Liver (tissue), 9 donors: Measurements from ENCODE around the gene FGF14. TPM values are rescaled to one million over a fixed set of nuclear protein-coding genes. Genes with fewer than 3 reads are reported as not detected.

Experiments
- DNase-seq: peaks from one replicate; pipeline ENCODE4 v3.0.0-alpha.2; 2017; ENCODE audit warnings: low spot score
- H3K27ac ChIP-seq, 2 donors: one replicate each; pipeline ENCODE4 v1.7.0; 2013; ENCODE audit warnings: inconsistent platforms in 2 of 2, low read length in 2 of 2, control low read depth in 1 of 2, low read depth in 1 of 2, mild to moderate bottlenecking in 1 of 2
- H3K27me3 ChIP-seq, 4 donors: one replicate each; pipeline versions ENCODE4 v1.6.1 to v1.7.0; 2013; ENCODE audit warnings: low read length in 3 of 4, inconsistent platforms in 1 of 4, mild to moderate bottlenecking in 1 of 4, moderate library complexity in 1 of 4; ENCODE audit not compliant: control insufficient read depth in 4 of 4, insufficient read depth in 4 of 4
- H3K36me3 ChIP-seq, 4 donors: one replicate each; pipeline versions ENCODE4 v1.6.1 to v1.7.0; 2013; ENCODE audit warnings: low read length in 3 of 4, mild to moderate bottlenecking in 3 of 4, low read depth in 1 of 4, moderate library complexity in 1 of 4; ENCODE audit not compliant: control insufficient read depth in 4 of 4, insufficient read depth in 3 of 4
- H3K4me1 ChIP-seq, 4 donors: one replicate each; pipeline versions ENCODE4 v1.6.1 to v1.7.0; 2013; ENCODE audit warnings: low read length in 3 of 4, mild to moderate bottlenecking in 3 of 4, moderate library complexity in 1 of 4; ENCODE audit not compliant: control insufficient read depth in 4 of 4, insufficient read depth in 4 of 4
- H3K4me3 ChIP-seq, 3 donors: one replicate each; pipeline versions ENCODE4 v1.6.1 to v1.7.0; 2013; ENCODE audit warnings: low read length in 3 of 3, control low read depth in 1 of 3, low read depth in 1 of 3, mild to moderate bottlenecking in 1 of 3
- H3K9ac ChIP-seq, 2 donors: one replicate each; pipeline ENCODE4 v1.7.0; 2013; ENCODE audit warnings: low read length in 2 of 2, mild to moderate bottlenecking in 2 of 2, moderate library complexity in 2 of 2, control low read depth in 1 of 2, low read depth in 1 of 2
- H3K9me3 ChIP-seq, 4 donors: one replicate each; pipeline versions ENCODE4 v1.6.1 to v1.7.0; 2013; ENCODE audit warnings: low read length in 3 of 4; ENCODE audit not compliant: control insufficient read depth in 4 of 4
- ATF3 ChIP-seq: IDR thresholded peaks from 2 replicates; pipeline ENCODE4 v1.6.1; 2016; ENCODE audit warnings: antibody characterized with exemption
- CTCF ChIP-seq: fragments of 150-350 bp; IDR thresholded peaks from 2 replicates; pipeline ENCODE4 v1.5.1; 2017; ENCODE audit warnings: improper control_type of control experiment, low read depth, low read length; ENCODE audit not compliant: missing input control
- EGR1 ChIP-seq, 2 donors: IDR thresholded peaks; 2 replicates each; pipeline ENCODE4 v1.6.1; 2016 to 2018; ENCODE audit warnings: antibody characterized with exemption in 2 of 2, low read depth in 2 of 2
- FOXA1 ChIP-seq: IDR thresholded peaks from 2 replicates; pipeline ENCODE4 v1.6.1; 2016; ENCODE audit warnings: antibody characterized with exemption
- FOXA2 ChIP-seq: IDR thresholded peaks from 2 replicates; pipeline ENCODE4 v1.6.1; 2016; ENCODE audit warnings: antibody characterized with exemption
- GABPA ChIP-seq, 2 donors: IDR thresholded peaks in 1 of 2; conservative IDR thresholded peaks in 1 of 2; 2 replicates each; pipeline ENCODE4 v1.6.1; 2016; ENCODE audit warnings: antibody characterized with exemption in 2 of 2, mild to moderate bottlenecking in 1 of 2, moderate library complexity in 1 of 2
- HNF4A ChIP-seq, 2 donors: conservative IDR thresholded peaks; 2 replicates each; pipeline ENCODE4 v1.6.1; 2016; ENCODE audit warnings: antibody characterized with exemption in 2 of 2, mild to moderate bottlenecking in 2 of 2
- HNF4G ChIP-seq: IDR thresholded peaks from 2 replicates; pipeline ENCODE4 v1.6.1; 2016; ENCODE audit warnings: antibody characterized with exemption
- JUND ChIP-seq, 2 donors: IDR thresholded peaks; 2 replicates each; pipeline ENCODE4 v1.6.1; 2016; ENCODE audit warnings: antibody characterized with exemption in 2 of 2
- RAD21 ChIP-seq, 2 donors: IDR thresholded peaks; 2 replicates each; pipeline ENCODE4 v1.6.1; 2016; ENCODE audit warnings: antibody characterized with exemption in 2 of 2, mild to moderate bottlenecking in 2 of 2
- RXRA ChIP-seq, 2 donors: IDR thresholded peaks; 2 replicates each; pipeline ENCODE4 v1.6.1; 2017 to 2018; ENCODE audit warnings: antibody characterized with exemption in 2 of 2, mild to moderate bottlenecking in 1 of 2
- SP1 ChIP-seq: IDR thresholded peaks from 2 replicates; pipeline ENCODE4 v1.6.1; 2018; ENCODE audit warnings: antibody characterized with exemption, mild to moderate bottlenecking
- TAF1 ChIP-seq: conservative IDR thresholded peaks from 2 replicates; pipeline ENCODE4 v1.6.1; 2016; ENCODE audit warnings: antibody characterized with exemption, mild to moderate bottlenecking
- YY1 ChIP-seq: IDR thresholded peaks from 2 replicates; pipeline ENCODE4 v1.6.1; 2016; ENCODE audit warnings: antibody characterized with exemption, mild to moderate bottlenecking
- ZBTB33 ChIP-seq: IDR thresholded peaks from 2 replicates; pipeline ENCODE4 v1.6.1; 2016; ENCODE audit warnings: antibody characterized with exemption
- WGBS: extraction: QIAGEN DNeasy Blood & Tissue Kit; methylation state at CpG from one replicate; pipeline ENCODE4 v1.1.7; 2013; 5-methylcytosine and 5-hydroxymethylcytosine counted together
- polyA plus RNA-seq, 2 donors: library from polyadenylated mRNA; stranded (reverse) in 1 of 2; unstranded in 1 of 2; fragments of 200-250 nt in 1 of 2; fragments of >200 nt in 1 of 2; fragmentation: Nextera tagmentation in 1 of 2; extraction: Ambion mirVana in 1 of 2; gene quantifications; one replicate each; pipeline versions ENCODE4 v1.2.1 to v1.2.3, GENCODE V29; 2013 to 2015
- total RNA-seq, 2 donors: library from RNA; depleted of rRNA; stranded (reverse); fragments of >200 nt; gene quantifications; one replicate each; pipeline ENCODE4 v1.2.3, GENCODE V29; 2014
- TF ChIP-seq, protein P1 (sequence below): IDR thresholded peaks from 2 replicates; pipeline ENCODE4 v1.6.1; 2016; ENCODE audit warnings: antibody characterized with exemption, mild to moderate bottlenecking
- TF ChIP-seq, protein P2 (sequence below): IDR thresholded peaks from 2 replicates; pipeline ENCODE4 v1.6.1; 2016; ENCODE audit warnings: antibody characterized with exemption
- donor health status: healthy.
- donor health status: healthy.
- donor health status: healthy.
- donor health status: healthy.
- donor health status: healthy.

FGF14 gene
- total and polyA plus RNA-seq, 4 donors = 0.05 to 3.3 (median 1.0) TPM

DNA sequence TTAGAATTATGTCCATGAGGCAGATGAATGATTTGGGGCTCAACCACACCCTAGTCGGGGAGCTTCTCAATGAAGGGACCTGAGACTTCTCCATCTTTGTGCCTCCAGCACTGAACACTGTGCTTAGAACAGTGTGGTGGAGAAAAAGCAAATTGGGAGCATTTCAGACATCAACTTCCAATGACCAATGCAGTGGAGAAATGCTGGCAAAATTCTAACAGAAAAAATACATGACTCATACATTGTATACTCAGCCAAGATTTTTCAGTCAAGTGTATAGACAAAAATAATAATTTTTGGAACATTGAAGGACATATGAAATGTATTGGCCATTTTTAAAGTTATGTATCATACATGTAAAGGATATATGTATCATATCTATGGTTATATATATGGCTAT, 134.7 kb downstream of the FGF14 start:
- no peak for DNase-seq
- H3K27ac ChIP-seq = no peak overlapping the region
- H3K36me3 ChIP-seq = no peaks in the 10 kb centered on the region
- H3K4me3 ChIP-seq = no peak overlapping the region
- no peaks in the 10 kb centered on the region for H3K4me1 ChIP-seq
- H3K27me3 ChIP-seq = no peaks in the 10 kb centered on the region
- H3K9me3 ChIP-seq = peaks cover 0 to 1% (median under 1%) of the 10 kb centered on the region in 4 donors
- 85% methylated on average over 1 of the region's 1 CpG for WGBS
- TF ChIP-seq GABPA (IDR thresholded peaks at IDR 0.05 in 1 of 2, conservative IDR thresholded peaks at IDR 0.05 in 1 of 2) = no peak
- TF ChIP-seq ATF3 = no peak
- TF ChIP-seq HNF4G = no peak
- no peak for TF ChIP-seq RAD21 (IDR thresholded peaks at IDR 0.05)
- no peak for TF ChIP-seq EGR1 (IDR thresholded peaks at IDR 0.05; ENCODE audit: low read depth in 2 of 2)
- no peak for TF ChIP-seq CTCF
- no peak for TF ChIP-seq HNF4A (conservative IDR thresholded peaks at IDR 0.05)
- TF ChIP-seq, protein P1, sequence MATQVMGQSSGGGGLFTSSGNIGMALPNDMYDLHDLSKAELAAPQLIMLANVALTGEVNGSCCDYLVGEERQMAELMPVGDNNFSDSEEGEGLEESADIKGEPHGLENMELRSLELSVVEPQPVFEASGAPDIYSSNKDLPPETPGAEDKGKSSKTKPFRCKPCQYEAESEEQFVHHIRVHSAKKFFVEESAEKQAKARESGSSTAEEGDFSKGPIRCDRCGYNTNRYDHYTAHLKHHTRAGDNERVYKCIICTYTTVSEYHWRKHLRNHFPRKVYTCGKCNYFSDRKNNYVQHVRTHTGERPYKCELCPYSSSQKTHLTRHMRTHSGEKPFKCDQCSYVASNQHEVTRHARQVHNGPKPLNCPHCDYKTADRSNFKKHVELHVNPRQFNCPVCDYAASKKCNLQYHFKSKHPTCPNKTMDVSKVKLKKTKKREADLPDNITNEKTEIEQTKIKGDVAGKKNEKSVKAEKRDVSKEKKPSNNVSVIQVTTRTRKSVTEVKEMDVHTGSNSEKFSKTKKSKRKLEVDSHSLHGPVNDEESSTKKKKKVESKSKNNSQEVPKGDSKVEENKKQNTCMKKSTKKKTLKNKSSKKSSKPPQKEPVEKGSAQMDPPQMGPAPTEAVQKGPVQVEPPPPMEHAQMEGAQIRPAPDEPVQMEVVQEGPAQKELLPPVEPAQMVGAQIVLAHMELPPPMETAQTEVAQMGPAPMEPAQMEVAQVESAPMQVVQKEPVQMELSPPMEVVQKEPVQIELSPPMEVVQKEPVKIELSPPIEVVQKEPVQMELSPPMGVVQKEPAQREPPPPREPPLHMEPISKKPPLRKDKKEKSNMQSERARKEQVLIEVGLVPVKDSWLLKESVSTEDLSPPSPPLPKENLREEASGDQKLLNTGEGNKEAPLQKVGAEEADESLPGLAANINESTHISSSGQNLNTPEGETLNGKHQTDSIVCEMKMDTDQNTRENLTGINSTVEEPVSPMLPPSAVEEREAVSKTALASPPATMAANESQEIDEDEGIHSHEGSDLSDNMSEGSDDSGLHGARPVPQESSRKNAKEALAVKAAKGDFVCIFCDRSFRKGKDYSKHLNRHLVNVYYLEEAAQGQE = no peak
- no peak for TF ChIP-seq JUND (IDR thresholded peaks at IDR 0.05)
- no peak for TF ChIP-seq TAF1
- no peak for TF ChIP-seq FOXA1
- no peak for TF ChIP-seq SP1
- TF ChIP-seq, protein P2, sequence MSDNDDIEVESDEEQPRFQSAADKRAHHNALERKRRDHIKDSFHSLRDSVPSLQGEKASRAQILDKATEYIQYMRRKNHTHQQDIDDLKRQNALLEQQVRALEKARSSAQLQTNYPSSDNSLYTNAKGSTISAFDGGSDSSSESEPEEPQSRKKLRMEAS = no peak
- TF ChIP-seq YY1 = no peak
- H3K9ac ChIP-seq = no peak overlapping the region

- no peak overlapping the region for H3K9ac ChIP-seq
- no peak for DNase-seq
- H3K27ac ChIP-seq = no peak overlapping the region
- no peaks in the 10 kb centered on the region for H3K36me3 ChIP-seq
- H3K4me3 ChIP-seq = no peak overlapping the region
- 85% methylated on average over 1 of the region's 1 CpG for WGBS
- H3K27me3 ChIP-seq = no peaks in the 10 kb centered on the region
- H3K4me1 ChIP-seq = no peaks in the 10 kb centered on the region
- peaks cover 0 to 1% (median under 1%) of the 10 kb centered on the region in 4 donors for H3K9me3 ChIP-seq
- TF ChIP-seq TAF1 (no peak), HNF4A (conservative IDR thresholded peaks at IDR 0.05) (no peak), ZBTB33 (no peak), GABPA (IDR thresholded peaks at IDR 0.05 in 1 of 2, conservative IDR thresholded peaks at IDR 0.05 in 1 of 2) (no peak), HNF4G (no peak), FOXA2 (no peak), RXRA (IDR thresholded peaks at IDR 0.05) (no peak), ATF3 (no peak), RAD21 (IDR thresholded peaks at IDR 0.05) (no peak), FOXA1 (no peak)
- TF ChIP-seq, protein P1 = no peak
- TF ChIP-seq, protein P2 = no peak
Measured at GRCh38 chr13:102261809-102262208, 140.0 kb downstream of the FGF14 start.
